Glomerular visceral epithelial cell (primary cell): Measurements from ENCODE around the gene ANO6.
"Not testable (repeated sequence)": the region's sequence is repeated elsewhere in the genome, so short reads cannot be mapped to it uniquely, and the experiment has no call there.

Source experiments
- DNase-seq: peaks from one replicate; pipeline ENCODE4 v3.0.0-alpha.2; 2016; ENCODE audit errors: extremely low spot score

The ANO6 gene

DNA sequence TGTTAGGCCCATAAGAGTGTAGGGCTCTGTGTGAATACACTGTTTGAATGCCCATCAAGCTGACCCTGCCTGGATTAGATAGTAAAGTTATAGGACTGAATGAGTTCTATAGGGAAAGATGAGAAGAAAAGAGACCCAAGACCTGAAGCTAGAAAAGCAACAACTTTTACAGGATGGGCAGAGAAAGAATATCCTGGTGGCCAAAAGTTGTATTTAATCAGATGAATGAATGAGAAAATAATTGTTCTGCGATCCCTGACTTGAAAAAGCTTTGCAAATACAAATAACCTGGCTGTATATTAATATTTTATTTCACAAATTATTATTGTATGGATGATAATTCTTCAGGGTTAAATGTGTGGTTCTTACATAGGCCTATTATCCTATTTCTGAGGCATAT is 2.8 kb upstream of the ANO6 start:
- no peak for DNase-seq

DNA sequence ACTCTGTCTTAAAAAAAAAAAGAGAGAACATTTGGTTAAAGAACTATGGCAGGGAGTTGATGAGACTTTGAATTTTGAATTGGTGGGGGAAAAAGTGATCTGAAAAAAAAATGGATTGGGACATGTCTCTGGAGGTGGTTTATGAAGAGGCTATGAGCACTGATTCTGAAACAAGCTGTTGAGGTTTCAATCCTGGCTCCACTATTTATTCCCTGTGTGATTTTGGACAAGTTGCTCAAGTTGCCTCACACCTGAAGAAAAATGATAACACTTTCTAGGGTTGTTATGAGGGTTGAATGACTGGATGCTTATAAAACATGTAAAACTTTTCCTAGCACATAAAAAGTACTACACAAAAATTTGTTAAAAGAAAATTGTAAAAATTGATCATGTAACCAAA is 1.8 kb upstream of the ANO6 start:
- DNase-seq = no peak

- no peak for DNase-seq
Measured at GRCh38 chr12:45214749-45215418, 1.0 kb upstream of the ANO6 start.

- peak; percentile 49 for DNase-seq
Measured at GRCh38 chr12:45216230-45216982, 511 bp downstream of the ANO6 start.

DNA sequence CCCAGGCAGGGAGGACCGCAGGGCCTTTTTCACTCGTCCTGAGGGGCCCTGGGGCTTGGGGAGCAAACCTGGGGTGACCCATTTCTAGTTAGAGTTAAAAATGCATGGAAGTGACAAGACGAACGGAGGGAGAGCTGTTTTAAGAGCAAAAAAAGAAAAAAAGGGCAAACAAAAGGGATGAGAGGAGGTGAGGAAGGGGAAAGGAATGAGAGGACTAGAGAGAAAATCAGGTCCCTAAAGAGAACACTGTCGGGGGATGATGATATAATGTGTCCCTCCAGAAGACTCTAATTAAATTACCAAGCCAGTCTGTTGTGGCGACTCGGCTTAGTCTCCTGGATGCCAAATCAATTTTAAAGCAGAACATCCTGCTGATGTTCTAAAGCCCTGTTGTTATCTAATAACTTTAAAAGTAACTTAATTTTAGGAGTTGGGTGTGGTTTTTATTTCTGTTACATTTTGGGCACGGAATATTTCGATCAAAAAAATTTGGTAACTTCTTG is 1.1 kb downstream of the ANO6 start:
- DNase-seq = no peak

- no peak for DNase-seq
Measured at GRCh38 chr12:45217846-45218245, 2.0 kb downstream of the ANO6 start.

GRCh38 chr12:45219621-45220020 is 3.7 kb downstream of the ANO6 start:
- no peak for DNase-seq

DNA sequence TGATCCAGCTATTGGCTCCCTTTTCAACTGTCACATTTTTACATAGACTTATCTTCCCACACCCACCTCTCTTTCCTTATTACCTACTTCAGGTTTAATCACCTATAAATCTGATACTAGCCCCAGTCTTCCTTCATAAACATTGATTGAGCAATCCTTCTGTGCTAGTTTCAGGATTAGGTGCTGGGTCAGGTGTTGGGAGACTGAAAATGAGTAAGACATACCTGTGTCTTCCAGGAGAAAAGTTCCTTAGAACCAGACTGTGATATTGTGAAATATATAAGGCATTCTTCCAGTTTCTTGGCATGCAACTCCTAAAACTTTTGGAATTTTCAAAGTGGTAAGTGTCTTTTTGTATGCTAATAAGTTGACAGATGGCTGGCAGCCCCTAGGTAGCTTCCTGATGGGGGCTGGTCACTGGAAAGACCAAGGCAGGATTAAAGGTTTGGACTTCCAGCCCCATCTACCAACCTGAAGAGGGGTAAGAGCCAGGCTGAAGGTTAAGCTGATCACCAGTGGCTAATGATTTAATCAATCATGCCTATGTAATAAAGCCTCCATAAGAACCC is 4.6 kb downstream of the ANO6 start:
- no peak for DNase-seq

- no peak for DNase-seq
Measured at GRCh38 chr12:45220969-45221368, 5.1 kb downstream of the ANO6 start.

GRCh38 chr12:45223868-45224267 is 8.0 kb downstream of the ANO6 start:
- DNase-seq = no peak

GRCh38 chr12:45224311-45224710 is 8.4 kb downstream of the ANO6 start:
- DNase-seq = no peak

DNA sequence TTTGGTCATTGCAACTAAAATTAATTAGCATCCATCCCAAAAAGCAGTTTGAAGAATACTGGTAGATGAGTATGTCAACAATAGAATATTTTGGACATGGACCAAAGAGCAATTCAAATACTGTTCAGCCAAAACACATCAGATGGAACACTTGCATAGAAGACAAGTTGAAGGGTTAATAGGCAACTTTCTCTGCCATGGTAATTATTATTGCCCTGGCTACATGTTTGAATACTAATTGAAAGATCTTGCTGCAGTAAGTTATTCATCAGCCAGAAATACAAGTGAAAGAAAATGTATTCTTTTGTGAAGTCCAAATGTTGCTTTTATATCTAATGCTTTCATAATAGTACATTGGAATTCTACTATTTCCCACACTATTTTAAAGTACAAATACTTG is 10.1 kb downstream of the ANO6 start:
- DNase-seq = no peak

DNA sequence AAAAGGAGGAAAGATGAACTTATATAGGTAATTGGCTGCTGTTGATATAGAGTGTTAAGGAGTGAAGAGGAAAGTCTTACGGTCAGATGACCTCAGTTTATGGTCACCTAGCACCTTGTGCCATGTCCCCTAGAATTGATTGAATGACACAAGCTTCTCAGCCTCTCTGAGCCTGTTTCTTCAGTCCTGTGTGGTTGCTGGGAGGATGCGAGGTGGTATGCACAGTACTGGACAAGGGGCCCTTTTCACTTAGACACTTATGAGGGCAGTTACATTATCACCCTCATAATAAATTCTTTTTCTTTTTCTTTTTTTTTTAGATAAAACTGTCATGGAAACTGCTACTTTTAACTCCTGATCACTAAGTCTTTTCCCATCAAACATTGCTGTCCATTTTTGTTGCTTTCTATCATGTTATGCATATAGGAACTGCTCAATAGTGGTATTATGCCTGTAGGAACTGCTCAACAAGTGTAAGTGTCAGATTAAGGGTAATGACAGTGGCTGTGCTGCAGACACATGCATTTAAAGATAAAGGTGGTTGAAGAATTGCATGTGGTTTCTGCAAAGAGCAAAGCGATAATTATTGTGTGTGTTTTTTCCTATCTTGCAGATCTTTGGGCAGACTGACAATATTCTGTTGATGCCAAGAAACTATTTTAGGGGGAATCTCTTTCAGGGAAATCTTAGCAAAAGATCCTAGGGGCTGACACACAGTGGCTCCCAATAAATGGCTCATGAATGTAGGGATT is 11.6 kb downstream of the ANO6 start:
- no peak for DNase-seq

DNA sequence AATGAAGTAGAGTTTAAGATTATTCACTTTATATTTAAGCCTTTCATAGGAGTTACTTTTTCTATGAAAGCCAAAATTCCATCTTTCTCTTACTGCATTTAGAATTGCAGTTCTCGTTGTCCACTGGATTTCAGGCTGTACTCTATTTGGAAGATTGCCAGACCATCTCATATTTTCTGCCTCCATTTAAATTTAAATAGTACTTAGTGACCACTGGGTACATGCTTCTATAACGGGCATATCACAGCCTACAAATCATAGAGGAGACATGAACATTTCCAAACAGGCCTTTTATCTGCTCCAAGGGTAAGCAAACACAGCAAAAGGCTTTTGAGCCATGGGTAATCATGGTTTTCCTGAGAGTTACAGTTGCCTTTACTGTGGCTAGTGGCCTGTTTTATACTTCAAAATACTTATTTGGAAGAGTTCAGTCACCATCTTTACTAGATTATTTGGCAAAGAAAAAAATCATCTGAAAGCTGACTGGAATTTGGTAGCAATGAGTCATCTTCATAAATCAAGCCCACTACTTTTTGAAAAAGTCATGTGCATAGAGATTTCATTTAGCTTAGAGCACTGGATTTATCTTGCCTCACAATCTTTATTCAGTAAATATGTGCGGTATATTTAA is 15.7 kb downstream of the ANO6 start:
- peak; percentile 28 for DNase-seq

GRCh38 chr12:45232146-45232755 is 16.4 kb downstream of the ANO6 start:
- no peak for DNase-seq

GRCh38 chr12:45232756-45233372 is 17.0 kb downstream of the ANO6 start:
- peak; percentile 91 for DNase-seq

DNA sequence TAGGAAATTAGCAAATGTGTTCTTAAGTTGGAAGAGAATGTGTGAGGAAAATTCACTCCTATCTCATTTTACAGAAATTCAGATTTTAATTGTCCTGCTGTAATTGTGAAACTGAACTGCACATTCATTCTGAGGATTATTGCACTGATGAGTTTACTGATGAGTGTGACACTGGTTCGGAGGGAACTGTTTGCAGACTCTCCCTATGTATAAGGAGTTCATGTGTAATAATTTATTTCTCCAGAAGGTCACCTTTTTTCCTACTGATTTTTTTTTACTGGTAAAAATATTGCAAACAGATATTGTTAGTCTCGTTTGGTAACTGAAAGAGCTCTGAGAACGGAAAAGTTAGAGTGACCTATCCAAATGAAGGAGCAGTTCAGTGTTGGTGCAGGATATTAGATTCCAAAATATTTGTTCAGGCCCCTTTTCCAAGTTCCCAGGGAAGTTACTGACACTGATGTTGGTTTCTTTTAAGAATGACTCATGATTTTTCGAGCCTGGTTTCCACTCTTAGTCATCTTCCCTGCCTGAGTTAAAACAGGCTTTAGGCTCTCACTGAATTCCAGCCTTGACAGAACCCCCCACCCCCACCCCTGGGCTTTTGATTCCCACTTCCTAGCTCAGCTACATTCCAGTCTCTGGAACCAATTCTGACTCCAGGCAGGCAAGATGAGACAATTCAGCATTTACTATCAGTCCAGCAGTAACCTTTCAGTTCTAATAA is 18.4 kb downstream of the ANO6 start:
- peak; percentile 92 for DNase-seq

DNA sequence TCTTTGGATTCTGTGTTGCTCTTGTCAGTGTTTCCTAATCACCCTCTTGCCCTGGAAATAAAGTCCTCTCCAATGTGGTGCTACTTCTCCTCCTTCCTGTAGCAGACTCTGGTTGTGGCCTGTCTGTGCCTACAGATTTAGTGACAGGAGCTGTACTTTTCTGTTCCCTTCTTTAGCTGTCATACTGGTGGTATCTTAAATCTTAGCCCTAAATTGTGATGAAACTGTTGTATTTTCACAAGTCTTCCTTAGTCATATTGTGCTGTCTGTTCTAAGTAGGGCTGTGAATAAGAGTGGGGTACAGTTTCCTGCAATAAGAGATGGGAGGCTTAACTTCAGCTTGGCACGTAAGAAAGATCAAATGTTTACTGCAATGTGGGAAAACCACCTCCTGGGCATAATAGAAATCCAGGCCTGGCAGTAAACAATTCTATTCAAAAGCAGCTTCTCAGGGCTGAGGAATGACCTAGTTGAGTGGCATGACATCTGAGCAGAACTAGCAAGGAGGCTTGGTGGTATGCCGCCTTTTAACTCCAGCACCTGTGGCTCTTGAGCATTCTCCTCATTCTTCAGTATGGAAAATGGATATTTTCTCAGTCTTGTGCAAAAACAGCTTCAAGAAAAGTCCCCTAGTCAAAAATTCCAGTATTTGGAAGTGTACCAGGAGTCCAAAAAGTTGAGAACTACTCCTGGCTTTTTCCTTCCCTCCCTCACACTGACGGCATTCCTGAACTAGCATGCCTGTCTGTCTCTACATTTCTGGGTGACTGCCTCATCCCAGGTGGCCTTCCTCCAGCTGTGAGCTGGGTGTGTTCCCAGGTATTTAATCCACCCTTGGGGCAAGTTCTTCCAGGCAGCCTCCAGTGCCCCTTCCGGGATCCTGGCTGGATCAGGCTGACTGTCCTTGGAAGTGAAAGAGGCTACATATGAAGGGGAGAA is 19.5 kb downstream of the ANO6 start:
- DNase-seq = peak; percentile 68

GRCh38 chr12:45236383-45236782 is 20.5 kb downstream of the ANO6 start:
- not testable (repeated sequence) for DNase-seq
